ENCODE data around the gene ZNF507.
"Not testable (repeated sequence)": the region's sequence is repeated elsewhere in the genome, so short reads cannot be mapped to it uniquely, and the experiment has no call there.

Gene ZNF507

DNA sequence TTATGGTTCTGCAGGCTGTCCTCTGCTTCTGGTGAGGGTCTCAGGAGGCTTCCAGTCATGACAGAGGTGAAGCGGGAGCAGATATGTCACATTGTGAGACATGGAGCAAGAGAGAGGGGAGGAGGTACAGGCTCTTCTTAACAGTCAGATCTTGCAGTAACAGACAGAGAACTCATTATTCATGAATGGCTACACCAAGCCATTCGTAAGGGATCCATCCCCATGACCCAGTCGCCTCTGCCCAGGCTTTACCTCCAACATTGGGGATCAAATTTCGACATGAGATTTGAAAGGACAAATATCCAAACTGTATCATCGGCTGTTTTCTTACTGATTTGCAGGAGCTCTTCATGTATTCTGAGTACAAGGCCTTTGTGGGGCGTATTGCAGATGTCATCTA is 21.7 kb downstream of the ZNF507 start:
- in situ Hi-C loops (cut with MboI; ENCODE audit: low sequenced_read_pairs) = no loop called here

DNA sequence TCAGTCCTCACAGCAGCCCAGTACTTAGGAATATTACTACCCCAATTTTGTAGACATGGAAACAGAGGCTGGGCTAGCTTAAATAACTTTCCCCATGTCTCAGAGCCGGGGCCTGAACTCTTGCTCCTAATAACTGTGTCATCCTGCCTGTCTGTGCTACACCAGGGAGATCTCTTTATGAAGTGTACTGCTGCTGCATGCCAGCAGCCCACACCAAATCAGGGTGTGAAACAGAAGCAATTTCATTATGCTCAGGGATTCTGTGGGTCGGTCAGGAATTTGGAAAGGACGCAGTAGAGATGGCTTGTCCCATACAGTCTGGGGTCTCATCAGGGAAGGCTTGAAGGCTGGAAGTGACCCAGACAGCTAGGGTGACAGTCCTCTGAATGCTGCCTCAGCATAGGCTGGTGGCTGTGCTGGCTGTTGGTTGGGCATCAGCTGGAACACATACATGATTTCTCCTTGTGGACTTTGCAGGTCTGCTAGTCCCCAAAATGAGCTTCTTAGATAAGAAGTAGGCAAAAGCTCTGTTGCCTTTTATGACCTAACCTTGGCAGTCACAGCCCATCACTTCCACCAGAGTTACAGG is 22.6 kb downstream of the ZNF507 start:
- in situ Hi-C loops (cut with MboI; ENCODE audit: low sequenced_read_pairs) = no loop called here

DNA sequence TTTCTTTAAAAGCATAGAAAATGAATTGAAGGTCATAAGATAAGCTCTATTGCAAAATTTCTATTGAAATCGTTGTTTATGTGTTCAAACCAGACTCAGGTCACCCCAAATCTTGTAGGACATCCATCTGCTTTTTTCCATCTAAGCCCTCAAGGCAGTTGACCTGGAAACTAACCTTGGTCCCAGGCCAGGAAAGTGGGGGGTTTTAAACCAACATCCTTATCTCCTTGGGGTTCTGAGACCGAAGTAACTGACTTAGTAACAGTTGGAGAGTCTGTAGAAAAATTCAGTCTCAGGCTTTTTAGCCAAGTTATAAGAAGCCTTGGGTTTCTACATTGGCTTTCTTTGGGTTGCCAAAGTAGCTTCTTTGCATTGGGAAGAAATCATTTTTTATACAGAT is 23.4 kb downstream of the ZNF507 start:
- in situ Hi-C loops (cut with MboI; ENCODE audit: low sequenced_read_pairs) = no loop called here

DNA sequence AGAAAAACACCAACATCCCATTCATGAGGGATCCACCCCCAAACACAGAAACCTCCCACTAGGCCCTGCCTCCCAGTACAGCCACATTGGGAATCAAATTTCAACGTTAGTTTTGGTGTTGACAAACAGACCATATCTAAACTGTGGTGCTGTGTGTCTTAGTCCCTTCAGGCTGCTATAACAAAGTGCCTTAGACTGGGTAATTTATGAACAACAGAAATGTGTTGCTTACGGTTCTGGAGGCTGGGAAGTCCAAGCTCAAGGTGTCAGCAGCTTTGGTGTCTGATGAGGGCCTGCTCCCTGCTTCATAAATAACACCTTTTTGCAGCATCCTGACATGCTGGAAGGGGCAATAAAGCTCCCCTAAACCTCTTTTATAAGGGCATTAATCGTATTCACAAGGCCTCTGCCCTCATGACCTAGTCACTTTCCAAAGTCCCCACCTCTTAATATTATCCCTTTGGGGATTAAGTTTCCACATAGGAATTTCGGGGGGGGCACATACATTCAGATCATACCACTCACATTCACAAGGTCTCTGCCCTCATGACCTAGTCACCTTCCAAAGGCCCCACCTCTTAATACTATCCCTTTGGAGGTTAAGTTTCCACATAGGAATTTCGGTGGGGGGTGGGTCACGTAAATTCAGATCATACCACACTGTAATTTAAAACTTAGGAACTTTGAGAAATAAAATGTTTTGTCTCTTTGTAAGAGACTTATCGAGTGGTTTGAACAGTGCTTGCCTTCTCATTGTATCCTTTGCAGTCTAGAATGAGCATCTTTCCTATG is 27.5 kb downstream of the ZNF507 start:
- in situ Hi-C loops (cut with MboI; ENCODE audit: low sequenced_read_pairs) = no loop called here

DNA sequence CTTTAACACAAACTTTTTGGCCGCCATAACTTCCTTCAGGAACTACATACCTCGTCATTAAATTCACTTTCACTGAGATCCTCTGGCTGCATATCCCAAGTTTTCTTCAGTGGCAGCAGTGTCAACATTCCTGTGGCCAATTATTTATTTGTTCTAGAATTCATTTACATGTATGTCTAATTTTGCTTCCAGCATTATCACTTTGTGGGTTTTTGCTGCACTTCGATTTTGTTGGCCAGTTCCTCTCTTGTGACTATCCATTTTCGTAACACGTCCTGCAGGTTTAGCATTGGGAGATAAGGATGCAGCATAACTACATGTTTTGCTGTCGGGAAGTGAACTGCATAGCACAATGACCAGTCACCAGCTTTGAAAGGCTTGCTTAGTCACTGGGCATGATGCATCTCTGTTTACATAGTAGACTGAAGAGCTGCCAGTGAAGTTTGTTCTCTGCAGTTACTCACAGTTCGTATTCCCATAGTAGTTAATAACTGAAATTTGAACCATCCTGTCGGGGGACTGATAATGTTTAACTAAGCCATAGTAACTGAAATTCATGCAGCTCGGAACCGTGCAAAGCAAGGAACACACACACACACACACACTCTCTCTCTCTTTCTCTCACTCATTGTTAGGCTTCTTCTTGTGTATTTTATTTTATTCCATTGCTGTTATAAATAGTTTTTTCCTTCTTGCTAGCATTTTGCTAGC is 28.3 kb downstream of the ZNF507 start:
- in situ Hi-C loops (cut with MboI; ENCODE audit: low sequenced_read_pairs) = no loop called here

DNA sequence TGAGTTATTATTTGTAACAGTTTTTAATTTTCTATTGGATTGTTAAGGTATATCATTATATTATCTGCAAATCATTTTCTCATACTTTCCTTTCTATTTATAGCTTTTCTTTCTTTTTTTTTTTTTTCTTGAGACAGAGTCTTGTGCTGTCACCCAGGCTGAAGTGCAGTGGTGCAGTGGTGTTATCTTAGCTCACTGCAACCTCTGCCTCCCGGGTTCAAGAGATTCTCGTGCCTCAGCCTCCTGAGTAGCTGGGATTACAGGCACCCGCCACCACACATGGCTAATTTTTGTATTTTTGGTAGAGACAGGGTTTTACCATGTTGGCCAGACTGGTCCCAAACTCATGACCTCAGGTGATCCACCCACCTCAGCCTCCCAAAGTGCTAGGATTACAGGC is 29.0 kb downstream of the ZNF507 start:
- in situ Hi-C loops (cut with MboI; ENCODE audit: low sequenced_read_pairs) = not testable (repeated sequence)

DNA sequence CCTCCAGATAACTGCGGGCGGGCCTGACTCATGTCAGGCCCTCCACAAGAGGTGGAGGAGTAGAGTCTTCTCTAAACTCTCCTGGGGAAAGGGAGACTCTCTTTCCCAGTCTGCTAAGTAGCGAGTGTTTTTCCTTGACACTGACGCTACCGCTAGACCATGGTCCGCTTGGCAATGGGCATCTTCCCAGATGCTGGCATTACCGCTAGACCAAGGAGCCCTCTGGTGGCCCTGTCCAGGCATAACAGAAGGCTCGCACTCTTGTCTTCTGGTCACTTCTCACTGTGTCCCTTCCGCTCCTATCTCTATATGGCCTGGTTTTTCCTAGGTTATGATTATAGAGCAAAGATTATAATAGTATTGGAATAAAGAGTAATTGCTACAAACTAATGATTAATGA is 31.7 kb downstream of the ZNF507 start:
- in situ Hi-C loops (cut with MboI; ENCODE audit: low sequenced_read_pairs) = not testable (repeated sequence)

DNA sequence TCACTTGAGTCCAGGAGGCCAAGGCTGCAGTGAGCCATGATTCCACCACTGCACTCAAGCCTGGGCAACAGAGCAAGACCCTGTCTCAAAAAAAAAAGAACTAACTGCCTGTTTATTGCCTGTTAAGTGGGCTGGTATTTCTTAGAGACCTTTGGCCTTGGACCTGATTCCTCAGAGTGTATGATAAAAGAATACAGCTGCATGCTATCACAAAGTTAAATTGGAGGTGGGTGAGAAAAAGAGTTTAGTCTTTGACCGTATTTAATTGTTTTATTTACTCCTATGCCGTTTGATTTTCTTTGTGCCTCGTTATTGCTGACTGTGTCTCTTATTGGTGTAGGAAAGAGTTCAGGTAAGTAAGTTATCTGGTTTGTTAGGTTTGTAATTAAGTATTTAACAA is 34.9 kb downstream of the ZNF507 start:
- in situ Hi-C loops (cut with MboI; ENCODE audit: low sequenced_read_pairs) = no loop called here

DNA sequence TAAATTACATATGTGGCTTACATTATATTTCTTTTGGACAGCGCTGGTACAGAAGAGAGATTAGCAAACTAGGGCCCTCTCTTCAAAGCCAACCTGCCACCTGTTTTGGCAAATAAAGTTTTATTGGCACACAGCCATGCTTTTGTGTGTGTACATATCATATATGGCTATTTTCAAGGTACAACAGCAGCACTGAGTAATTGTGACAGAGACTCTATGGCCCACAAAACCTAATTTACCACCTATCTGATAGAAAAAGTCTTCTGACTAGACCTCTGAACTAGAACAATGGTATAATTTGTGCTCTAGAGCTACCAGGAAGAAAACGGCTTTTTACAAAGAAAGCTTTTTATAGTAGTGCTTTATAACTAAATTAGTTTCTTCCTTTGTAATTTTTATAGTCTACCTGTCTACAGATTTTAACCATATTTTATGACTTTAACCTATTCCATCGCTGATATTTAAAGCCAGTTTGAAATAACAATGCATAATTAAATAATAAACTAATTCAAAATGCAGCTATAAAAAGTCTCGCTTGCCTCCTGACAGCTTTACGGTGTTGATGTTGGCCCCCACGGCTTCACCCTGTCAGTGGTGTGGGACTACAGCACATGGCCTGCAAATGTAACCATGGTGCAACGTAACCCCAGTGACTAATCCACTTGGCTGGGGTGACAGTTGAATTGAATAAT is 42.4 kb downstream of the ZNF507 start:
- in situ Hi-C loops (cut with MboI; ENCODE audit: low sequenced_read_pairs) = no loop called here

DNA sequence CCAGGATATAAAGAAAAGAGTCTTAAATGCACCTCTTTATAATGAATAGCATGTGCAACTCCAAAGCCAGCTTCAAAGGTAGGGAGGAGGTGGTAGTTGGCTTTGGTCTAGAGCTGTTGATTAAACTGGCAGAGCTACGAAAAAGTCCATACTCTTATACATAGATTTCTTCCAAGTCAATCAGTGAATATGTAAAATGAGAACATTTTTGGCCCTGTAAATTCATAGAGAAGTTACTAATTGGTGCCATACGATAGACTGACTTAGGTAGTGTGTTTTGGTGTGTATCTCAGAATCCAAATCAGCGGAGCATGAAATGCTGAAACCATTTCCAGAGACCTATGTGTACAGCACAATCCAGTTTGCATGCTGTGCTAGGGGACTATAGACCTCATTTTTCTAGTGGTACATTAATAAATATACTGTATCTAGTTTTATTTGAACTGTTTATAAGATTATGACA is 43.0 kb downstream of the ZNF507 start:
- in situ Hi-C loops (cut with MboI; ENCODE audit: low sequenced_read_pairs) = no loop called here

DNA sequence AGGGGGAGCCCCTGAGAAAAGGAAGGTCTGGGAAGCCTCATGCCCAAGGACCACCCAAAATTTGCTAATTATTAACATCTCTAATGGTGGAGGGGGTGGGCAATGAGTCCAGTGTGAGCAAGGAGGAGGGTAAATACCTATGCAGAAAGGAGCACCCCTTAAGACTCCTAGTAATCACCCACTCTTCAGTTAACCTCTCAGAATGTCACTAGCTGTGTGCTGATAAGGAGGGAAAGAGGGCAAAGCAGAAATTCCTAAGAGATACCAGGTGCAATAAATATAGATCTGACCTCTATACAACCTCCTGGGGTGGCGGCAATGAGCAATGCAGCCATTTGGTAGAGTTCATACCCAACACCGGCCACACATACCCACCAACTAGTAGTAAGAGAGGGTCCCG is 47.5 kb downstream of the ZNF507 start:
- in situ Hi-C loops (cut with MboI; ENCODE audit: low sequenced_read_pairs) = no loop called here

DNA sequence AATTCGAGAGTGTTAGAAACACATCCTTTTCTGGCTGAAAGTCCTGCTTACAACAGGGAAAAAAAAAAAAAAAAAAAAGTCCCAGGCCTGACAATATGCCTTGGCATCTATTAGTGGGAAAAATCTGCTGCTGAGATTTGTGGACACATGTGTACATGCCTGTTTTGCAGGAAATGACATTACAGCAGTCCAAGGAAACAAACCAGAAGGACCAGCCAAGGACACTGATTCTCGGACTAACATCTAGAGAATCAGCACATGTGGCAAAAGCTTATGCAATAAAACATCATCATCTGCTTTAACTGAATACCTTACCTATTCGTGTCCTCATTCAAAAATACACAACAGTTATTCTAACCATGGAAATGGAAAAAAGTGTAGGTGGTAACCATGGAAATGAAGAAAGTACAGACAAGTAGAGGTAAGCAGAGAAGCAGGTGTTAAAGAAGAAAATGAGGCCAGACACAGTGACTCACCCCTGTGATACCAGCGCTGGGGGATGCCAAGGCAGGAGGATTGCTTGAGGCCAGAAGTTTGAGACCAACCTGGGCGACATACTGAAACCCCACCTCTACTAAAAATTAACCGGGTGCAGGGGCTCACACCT is 50.7 kb downstream of the ZNF507 start:
- in situ Hi-C loops (cut with MboI; ENCODE audit: low sequenced_read_pairs) = no loop called here

DNA sequence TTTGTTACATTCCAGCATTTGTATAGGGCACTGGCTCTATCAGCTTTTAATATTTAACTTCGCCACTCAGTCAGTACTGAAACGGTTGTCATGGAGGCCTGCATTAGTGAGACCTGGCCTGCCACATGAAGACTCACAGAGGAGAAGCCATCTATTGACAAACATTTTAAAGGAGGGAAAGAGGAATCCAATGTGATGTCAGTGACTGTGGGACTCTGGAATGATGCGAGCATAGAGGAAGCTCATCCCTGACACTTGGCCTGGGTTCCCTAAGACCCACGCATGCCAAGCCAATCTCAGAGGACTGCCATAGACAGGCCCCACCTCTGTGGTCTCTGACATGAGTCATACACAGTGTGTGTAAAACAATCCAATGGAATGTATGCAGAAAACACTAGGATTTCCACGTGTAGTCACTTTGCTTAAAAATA is 52.3 kb downstream of the ZNF507 start:
- in situ Hi-C loops (cut with MboI; ENCODE audit: low sequenced_read_pairs) = no loop called here

DNA sequence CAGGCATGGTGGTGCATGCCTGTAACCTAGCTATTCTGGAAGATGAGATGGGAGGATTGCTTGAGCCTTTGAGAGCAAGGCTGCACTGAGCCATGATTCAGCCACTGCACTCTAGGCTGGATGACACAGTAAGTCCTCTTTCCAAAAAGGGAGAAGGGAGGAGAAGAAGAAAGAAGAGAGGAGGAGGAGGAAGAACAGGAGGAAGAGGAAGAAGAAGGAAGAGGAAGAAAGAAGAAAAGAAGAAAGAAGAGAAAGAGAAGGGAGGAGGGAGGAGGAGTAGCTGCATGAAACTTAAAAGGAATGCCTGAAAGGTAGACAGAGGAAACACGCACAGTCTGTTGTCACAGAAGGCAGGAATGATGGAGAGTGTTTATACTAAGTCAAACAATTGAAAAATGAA is 56.6 kb downstream of the ZNF507 start:
- in situ Hi-C loops (cut with MboI; ENCODE audit: low sequenced_read_pairs) = no loop called here

DNA sequence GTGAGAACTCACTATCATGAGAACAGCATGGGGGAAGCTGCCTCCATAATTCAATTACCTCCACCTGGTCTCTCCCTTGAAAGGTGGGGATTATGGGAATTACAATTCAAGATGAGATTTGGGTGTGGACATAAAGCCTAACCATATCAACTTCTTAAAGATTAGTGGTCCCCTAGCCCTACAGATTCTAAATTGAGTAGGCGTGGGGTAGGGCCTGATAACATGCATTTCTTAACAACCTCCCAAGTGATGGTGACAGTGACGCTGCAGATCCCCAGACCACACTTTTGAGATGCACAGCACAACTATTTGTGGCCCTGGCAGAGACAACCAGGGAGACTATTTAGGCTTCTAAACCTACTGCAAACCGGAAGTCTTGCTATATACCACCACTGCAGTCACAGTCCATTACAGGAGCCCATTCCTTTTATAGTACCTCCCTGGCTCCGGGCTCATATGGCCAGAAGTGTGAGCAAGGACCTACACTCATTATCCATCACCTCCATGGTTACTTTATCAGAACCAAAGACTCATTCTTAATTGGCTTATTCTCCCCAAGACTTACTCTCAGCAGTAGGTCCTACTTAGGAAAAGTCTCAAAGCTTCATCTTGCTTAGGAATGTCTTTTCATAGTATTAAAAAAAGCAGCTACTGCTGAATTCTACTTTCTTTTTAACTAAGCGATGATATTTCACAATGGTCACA is 58.0 kb downstream of the ZNF507 start:
- in situ Hi-C loops (cut with MboI; ENCODE audit: low sequenced_read_pairs) = no loop called here

DNA sequence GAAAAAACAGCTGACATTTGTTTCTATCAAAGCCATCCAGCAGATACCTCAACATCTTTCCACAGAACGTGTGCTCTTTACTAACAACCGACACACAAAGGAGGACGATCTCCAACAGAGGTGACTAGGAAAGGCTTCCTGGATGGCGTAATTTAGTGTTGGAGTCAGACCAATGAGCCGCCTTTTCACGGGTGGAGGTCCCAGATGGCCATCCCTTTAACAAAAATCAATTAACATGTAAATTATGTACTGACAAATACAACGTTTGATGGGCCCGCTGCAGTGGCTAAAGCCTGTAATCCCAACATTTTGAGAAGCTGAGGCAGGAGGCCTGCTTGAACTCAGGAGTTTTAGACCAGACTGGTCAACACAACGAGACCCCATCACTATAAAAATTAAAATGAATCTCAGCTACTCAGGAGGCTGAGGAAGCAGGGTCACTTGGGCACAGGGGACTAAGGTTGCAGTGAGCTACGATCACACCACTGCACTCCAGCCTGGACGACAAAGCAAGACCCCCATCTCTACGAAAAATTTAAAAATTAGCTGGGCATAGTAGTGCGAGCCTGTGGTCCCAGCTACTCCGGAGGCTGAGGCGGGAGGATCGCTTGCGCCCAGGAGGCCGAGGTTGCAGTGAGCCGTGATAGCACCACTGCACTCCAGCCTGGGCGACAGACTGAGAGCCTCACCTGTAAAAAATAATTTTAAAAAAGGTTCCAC is 59.0 kb downstream of the ZNF507 start:
- in situ Hi-C loops (cut with MboI; ENCODE audit: low sequenced_read_pairs) = no loop called here

DNA sequence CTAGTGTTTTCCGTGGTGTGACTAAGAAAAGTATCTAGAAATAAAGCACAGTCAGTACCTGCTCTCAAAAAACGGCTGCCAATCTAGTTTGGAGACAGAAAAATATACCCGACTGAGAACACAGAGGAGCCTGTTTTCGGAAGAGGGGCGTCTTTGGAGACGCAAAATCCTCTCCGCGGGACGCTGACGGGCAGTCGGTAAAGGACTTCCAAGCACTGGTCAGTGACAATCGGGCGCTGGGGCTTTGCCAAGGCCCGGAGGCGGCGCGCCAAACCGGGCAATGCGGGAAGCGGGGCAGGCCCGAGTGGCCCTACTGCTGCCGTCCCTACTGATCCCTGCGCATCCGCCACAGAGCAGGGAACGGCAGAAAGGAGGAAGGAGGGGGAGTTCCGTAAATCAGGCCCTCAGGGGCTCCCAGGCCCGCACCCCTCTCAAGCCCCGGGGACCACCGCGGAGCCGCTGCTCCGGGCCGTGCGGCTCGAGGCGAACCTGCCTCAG is 59.6 kb downstream of the ZNF507 start:
- in situ Hi-C loops (cut with MboI; ENCODE audit: low sequenced_read_pairs) = no loop called here

DNA sequence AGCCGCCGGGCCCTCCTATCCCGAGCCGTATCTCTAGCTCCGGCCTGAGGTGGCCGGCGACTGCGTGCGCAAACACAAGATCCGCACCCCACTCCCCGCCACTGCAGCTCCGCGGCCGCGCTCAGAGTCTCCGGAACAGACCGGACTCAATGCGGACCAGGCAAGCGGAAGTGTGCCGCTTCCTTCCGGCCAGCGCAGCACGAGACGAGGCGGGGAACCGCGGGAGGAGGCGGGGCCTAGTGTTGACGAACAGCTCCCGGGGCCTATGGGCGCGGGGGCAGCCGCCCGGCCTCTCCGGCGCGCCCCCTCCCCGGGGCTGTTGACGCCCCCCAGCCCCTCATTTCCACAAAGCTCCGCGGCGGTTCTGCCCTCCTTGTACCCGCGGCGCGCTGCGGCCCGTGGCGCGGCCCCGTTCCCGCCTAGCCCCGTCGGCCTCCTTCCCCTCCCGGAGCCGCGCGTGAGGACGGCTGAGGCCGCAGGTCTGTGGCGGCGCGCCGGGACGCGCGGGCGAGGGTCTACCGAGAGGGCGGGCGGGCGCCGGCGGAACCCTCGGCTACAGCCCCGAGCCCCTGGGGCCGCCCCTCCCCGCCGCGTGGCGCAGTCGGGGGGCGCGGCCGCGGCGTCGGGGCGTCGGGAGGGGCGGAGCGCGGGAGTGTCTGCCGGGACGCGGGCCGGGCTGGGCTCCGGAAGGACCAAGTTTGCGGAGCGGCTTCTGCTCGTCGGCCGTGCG is 60.2 kb downstream of the ZNF507 start, which contains the start of gene DPY19L3:
Gene DPY19L3 (plus strand): TSS at position 340 of the 730 bp plus-strand sequence. CDS start 2,484 bp downstream, outside the sequence.
- in situ Hi-C loops (cut with MboI; ENCODE audit: low sequenced_read_pairs) = no loop called here

All from HL-60/S4 (cell line).